ENCODE data around the gene ETS1.
A peak's percentile ranks its signal among the peaks of the same experiment; 100 is the strongest.

The ETS1 gene

DNA sequence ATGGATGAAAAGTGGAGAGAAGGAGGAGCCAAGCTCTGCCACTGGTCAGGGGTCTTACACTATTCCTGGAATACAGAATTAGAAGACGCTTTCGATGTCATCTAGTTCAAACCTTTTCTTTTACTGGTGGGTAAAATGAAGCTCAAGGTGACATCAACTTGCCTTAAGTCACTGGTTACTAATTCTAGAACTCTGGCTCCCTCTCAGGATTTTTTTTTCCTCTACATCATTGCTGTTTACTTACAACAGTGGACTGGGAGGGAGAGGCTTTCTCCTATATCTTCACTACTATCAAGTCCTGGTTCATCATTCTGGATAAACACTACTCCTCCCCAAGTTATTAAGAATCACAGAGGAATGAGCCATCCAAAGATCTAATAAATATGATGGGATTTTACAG, 82.9 kb downstream of the ETS1 start:
- DNase-seq (ENCODE audit: low spot score in 2 of 2): no peak
- in situ Hi-C loops (cut with MboI; ENCODE audit: low sequenced_read_pairs): no loop called here
- peaks cover 43% of the 10 kb centered on the region for H3K4me1 ChIP-seq
- no peaks in the 10 kb centered on the region for H3K9me3 ChIP-seq
- no peak overlapping the region for H3K4me3 ChIP-seq
- no peaks in the 10 kb centered on the region for H3K27me3 ChIP-seq (ENCODE audit: low read depth)
- H3K36me3 ChIP-seq (replicated peaks): no peaks in the 10 kb centered on the region

DNA sequence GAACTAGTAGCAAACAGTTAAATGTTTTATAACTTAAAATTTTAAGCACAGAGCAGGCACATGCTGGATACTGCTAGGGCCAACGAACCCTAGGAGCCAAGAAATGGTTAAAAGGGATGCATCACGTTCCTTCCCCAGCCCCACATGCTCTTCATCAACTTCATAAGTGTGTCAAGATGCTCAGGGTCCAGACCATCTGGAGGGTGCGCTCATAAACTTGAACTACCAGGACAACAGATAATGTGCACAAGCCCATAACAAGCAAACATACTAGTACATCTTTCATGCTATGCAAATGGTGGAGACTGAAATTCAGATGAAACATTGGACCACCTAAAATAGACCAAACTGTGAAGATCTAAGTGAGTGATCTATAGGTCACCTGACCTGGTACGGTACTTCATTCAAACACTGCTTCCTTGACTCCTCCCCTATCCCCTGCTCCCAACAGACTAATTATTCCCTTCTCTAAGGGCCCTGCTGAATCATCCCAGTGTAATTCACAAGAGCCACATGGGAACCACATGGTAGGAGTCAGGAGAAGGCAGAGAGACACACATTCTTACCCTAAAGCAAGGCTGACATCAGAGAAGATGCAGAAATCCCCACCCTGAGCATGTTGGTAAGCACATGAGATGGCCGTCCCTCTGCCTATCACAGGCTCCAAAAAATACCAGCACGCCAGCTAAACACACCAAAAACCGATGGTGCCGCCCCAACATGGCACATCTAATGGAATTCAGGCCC, 83.9 kb downstream of the ETS1 start:
- Histone ChIP-seq H3K4me1 (peaks cover 39% of the 10 kb centered on the region), H3K36me3 (replicated peaks) (no peaks in the 10 kb centered on the region), H3K9me3 (no peaks in the 10 kb centered on the region), H3K4me3 (no peak overlapping the region), H3K27me3 (ENCODE audit: low read depth) (no peaks in the 10 kb centered on the region)
- no peak for DNase-seq (ENCODE audit: low spot score in 2 of 2)
- in situ Hi-C loops (cut with MboI; ENCODE audit: low sequenced_read_pairs): no loop called here

DNA sequence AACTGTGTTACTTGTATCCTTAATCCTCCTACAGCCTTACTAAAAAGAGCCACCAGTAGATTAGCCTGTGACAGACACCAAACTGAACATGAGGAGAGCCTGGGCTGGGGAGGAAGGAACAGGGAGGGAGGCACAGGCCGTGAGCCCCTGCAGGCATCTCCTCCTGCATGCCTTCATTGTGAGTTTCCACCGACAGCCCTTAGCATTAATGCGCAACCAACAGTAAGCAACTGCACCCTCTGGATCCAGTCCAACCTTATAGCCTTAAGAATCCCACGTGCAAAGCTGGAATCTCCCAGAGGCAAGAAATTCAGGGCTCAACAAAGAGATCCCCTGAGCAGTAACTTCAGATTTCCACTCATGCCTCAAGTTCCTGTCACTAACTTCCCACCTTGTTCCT, 84.6 kb downstream of the ETS1 start:
- H3K9me3 ChIP-seq: no peaks in the 10 kb centered on the region
- no peaks in the 10 kb centered on the region for H3K36me3 ChIP-seq (replicated peaks)
- no peaks in the 10 kb centered on the region for H3K27me3 ChIP-seq (ENCODE audit: low read depth)
- H3K4me3 ChIP-seq: no peak overlapping the region
- peaks cover 32% of the 10 kb centered on the region for H3K4me1 ChIP-seq
- no peak for DNase-seq (ENCODE audit: low spot score in 2 of 2)
- in situ Hi-C loops (cut with MboI; ENCODE audit: low sequenced_read_pairs): no loop called here

DNA sequence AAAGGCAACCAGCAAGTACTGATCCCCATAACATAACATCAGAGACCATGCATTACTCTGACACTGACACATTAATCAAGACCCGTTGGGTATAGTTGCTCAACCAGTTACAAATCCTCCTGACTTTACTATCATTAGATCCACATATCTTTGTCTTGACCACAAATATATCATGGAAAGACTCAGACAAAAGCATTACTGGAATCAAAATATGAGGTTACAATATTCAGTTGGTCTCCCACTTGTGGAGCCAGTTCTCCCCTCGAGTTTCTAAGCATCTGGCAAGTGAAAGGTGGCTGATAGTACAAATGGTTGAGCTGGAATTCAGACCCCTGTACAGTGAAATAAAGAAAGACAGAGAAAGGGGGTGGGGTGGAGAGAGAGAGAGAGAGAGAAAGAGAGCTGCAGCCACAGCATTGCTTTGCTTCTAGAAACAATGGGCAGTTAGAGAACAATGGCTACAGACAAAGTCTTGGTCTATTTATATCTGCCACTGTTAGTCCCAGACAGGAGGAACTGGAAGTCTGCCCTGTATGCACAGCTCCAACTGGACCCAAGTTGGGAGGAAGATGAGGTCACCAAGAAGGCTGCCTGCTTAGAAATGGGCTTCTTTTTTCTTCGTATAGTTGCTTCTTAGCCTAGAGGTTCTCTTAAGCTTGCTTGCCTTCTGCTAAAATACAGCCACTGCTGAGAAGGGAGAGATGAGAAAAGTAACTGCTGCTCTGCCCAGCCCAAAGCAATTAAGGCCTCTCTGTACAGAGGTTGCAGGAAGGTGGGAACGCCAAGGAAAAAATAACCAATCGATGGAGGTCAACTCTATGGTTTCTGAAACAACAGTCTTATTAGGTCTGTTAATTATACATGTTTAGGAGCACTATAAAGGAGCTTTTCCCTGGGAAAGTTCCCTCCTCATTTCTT, 85.5 kb downstream of the ETS1 start:
- Histone ChIP-seq H3K27me3 (ENCODE audit: low read depth) (no peaks in the 10 kb centered on the region), H3K4me1 (peaks cover 24% of the 10 kb centered on the region), H3K9me3 (no peaks in the 10 kb centered on the region), H3K36me3 (replicated peaks) (no peaks in the 10 kb centered on the region), H3K4me3 (no peak overlapping the region)
- in situ Hi-C loops (cut with MboI; ENCODE audit: low sequenced_read_pairs): no loop called here
- DNase-seq (ENCODE audit: low spot score in 2 of 2): peak in 1 of 2 experiments; percentile 12

DNA sequence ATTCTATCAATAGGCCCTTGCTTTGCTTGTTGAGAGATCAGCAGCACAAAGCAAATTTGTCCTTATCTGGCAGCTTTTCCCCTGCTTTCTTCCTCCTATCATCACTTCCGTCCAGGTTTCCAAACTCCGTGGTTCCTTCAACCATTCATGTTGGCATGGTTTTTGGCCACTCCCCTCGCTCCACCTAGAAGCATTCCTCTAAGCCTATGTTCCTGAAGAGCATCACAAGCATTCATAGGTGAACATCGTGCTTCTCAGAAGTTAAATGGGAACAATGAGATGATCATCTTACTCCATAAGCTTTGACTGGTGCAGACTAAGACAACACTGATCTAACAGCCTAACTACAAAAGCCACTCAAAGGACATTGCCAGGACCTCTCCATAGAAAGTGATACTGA, 86.3 kb downstream of the ETS1 start:
- no peaks in the 10 kb centered on the region for H3K36me3 ChIP-seq (replicated peaks)
- no peaks in the 10 kb centered on the region for H3K9me3 ChIP-seq
- H3K27me3 ChIP-seq (ENCODE audit: low read depth): no peaks in the 10 kb centered on the region
- peaks cover 24% of the 10 kb centered on the region for H3K4me1 ChIP-seq
- no peak overlapping the region for H3K4me3 ChIP-seq
- no peak for DNase-seq (ENCODE audit: low spot score in 2 of 2)
- in situ Hi-C loops (cut with MboI; ENCODE audit: low sequenced_read_pairs): no loop called here

DNA sequence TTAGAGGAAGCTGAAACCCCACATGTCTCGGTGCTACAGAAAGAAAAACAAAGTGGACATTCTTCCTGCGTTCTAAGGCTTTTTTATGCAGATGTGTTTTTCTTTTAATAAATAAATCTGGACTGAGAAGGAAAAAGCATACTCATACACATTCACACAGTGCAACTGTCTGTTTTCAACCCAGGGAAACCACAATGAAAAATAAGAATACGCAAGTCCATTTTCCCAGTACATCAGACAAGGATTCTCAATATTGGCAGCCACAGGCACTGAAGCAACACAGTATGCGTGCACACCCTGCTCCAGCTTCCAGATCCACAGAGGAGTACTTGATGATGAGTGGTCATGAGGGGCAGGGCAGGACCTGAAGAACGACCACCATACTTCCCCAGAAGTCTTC, 86.9 kb downstream of the ETS1 start:
- Histone ChIP-seq H3K9me3 (no peaks in the 10 kb centered on the region), H3K4me1 (peaks cover 24% of the 10 kb centered on the region), H3K27me3 (ENCODE audit: low read depth) (no peaks in the 10 kb centered on the region), H3K36me3 (replicated peaks) (no peaks in the 10 kb centered on the region), H3K4me3 (no peak overlapping the region)
- DNase-seq (ENCODE audit: low spot score in 2 of 2): peak in 1 of 2 experiments; percentile 66
- in situ Hi-C loops (cut with MboI; ENCODE audit: low sequenced_read_pairs): no loop called here

DNA sequence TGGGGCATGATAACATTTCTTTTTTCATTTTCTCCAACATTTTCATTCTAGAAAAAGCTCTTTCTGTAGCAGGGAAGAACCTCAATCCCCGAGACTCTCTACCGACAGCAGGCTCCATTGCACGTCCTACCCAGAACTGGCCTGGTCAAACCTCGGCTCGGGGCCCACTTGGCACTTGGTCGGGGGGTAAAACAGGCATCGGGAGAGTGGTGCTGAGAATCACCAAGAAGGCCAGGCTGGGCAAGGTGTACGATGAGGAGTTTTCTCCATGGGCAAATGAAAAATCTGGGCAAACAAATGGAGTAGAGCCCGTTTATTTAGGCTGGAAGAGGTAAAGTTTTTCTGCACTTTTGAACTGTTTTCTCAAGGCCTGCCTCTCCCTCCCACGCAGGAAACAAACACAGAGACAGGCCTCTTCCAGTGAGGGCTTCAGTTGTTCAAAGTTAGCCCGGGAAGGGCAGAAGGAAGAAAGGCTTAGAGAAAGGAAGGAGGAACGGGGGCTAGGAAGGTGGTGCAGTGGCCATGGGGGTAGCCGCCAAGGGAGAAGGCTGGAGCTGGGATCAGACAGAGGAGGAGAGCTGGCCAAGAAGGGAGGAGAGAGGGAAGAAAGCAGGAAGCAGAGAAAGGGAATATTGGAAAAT, 87.6 kb downstream of the ETS1 start:
- Histone ChIP-seq H3K9me3 (no peaks in the 10 kb centered on the region), H3K4me1 (peaks cover 24% of the 10 kb centered on the region), H3K27me3 (ENCODE audit: low read depth) (no peaks in the 10 kb centered on the region), H3K4me3 (no peak overlapping the region), H3K36me3 (replicated peaks) (no peaks in the 10 kb centered on the region)
- DNase-seq (ENCODE audit: low spot score in 2 of 2): no peak
- in situ Hi-C loops (cut with MboI; ENCODE audit: low sequenced_read_pairs): no loop called here

DNA sequence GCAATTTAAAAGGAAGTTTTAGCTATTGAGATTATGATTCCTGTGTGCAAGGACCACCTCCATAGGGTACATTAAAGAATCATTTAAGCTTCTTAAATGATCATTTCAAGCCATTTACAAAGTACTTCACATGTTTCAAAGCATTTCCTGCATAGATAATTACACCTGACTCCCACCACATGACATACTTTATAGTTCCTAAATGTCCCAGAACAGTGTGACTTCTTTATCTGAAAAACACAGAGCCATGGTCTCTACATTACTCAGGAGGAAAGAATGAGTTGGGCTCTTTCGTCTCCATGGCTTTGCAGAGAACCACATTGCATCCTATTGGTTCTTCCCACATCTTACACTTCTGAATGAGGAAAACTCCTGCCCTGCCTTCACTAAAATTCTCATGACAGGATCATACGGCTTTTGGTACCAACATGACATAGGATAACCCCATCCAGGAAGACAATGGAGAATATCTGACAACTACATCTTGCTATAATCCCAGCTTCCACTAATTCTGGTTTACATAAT, 88.6 kb downstream of the ETS1 start:
- Histone ChIP-seq H3K27me3 (ENCODE audit: low read depth) (no peaks in the 10 kb centered on the region), H3K36me3 (replicated peaks) (no peaks in the 10 kb centered on the region), H3K4me3 (no peak overlapping the region), H3K4me1 (peaks cover 24% of the 10 kb centered on the region), H3K9me3 (no peaks in the 10 kb centered on the region)
- no peak for DNase-seq (ENCODE audit: low spot score in 2 of 2)
- in situ Hi-C loops (cut with MboI; ENCODE audit: low sequenced_read_pairs): no loop called here

DNA sequence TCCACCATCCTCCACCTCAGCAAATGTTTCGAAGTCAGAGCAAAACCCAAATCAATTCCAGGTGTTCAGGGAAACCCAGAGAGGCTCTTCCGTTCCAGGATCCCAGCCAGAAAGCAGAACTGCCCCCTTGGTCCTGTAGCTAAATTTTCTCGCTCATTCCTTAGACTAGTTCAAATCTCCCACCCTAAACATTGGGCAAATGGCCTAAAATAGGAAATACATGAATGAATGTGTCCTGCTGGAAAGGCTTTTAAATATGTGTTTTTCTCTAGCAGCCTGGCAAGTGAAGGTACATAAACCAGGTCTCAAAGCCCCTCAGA, 89.6 kb downstream of the ETS1 start:
- Histone ChIP-seq H3K27me3 (ENCODE audit: low read depth) (no peaks in the 10 kb centered on the region), H3K4me3 (no peak overlapping the region), H3K36me3 (replicated peaks) (no peaks in the 10 kb centered on the region), H3K4me1 (peaks cover 24% of the 10 kb centered on the region), H3K9me3 (no peaks in the 10 kb centered on the region)
- no peak for DNase-seq (ENCODE audit: low spot score in 2 of 2)
- in situ Hi-C loops (cut with MboI; ENCODE audit: low sequenced_read_pairs): no loop called here

DNA sequence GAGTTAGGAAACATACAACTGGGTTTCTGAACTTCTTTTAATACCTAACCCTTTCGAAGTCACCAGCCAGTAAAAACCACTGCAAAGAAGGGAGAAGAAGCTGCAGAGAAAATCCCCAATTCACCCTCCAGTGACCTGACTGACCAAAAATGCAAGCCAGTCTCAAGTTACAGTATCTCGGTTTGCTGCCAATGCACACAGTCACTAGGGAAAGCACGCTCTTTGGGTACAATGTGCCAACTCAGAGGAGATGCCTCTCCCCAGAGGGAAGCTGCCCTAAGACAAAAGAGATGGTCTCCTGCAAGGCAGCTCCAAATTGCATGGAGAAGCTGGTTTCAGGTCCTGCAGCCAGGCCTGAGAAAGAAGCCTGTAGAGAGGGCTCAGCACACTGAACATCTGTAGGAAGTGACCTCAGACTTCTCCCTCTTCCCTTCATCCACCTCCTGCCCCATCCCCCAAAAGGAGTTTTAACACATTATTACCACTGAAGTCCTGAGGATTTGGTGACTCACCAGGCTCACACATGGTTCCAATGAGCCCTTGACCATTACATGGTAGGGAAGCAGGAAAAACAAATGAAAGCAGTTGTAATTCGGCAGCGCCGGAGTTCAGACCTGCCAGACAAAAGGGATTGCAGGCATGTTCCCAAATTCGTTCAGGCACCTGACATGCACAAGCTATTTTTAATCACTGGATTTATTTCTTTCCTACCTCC, 90.1 kb downstream of the ETS1 start:
- Histone ChIP-seq H3K36me3 (replicated peaks) (no peaks in the 10 kb centered on the region), H3K4me1 (peaks cover 20% of the 10 kb centered on the region), H3K9me3 (no peaks in the 10 kb centered on the region), H3K4me3 (no peak overlapping the region), H3K27me3 (ENCODE audit: low read depth) (no peaks in the 10 kb centered on the region)
- in situ Hi-C loops (cut with MboI; ENCODE audit: low sequenced_read_pairs): no loop called here
- no peak for DNase-seq (ENCODE audit: low spot score in 2 of 2)

DNA sequence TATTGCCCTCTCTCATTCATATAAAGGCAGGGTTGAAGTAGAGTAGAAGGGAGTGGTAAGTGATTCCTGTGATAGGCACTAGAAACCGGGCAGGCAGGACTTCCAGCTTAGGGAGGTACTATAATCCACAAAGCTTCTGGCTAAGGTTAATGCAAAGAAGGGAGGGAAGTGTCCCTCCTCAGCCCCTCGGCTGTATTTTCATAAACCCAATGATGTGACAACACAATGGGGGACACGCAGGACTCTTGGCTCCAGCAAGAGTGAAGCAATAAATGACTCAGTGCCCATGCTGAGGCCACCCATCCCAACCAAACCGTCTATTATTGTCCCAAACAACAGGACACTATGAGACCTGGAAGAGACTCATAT, 90.7 kb downstream of the ETS1 start:
- Histone ChIP-seq H3K4me3 (no peak overlapping the region), H3K4me1 (peaks cover 16% of the 10 kb centered on the region), H3K36me3 (replicated peaks) (no peaks in the 10 kb centered on the region), H3K27me3 (ENCODE audit: low read depth) (no peaks in the 10 kb centered on the region), H3K9me3 (no peaks in the 10 kb centered on the region)
- in situ Hi-C loops (cut with MboI; ENCODE audit: low sequenced_read_pairs): no loop called here
- DNase-seq (ENCODE audit: low spot score in 2 of 2): no peak

DNA sequence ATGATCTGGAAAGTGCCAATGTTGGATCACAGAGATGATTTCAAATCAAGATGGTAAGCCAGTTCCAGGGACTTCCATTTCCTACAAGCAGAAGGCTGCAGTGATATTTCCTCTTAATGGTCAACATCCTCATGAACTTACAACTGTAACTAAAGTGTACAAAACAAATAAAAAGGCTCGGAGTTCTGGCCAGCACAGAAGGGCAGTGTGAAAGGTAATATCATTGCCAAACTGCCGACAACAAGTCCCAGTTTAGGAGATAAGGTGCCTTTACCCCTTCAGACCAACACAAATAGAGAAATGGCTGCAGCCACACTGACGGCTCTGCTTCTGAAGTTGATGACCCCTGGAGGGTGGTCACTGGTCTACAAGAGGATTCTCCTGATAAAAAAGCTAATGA, 91.1 kb downstream of the ETS1 start:
- no peaks in the 10 kb centered on the region for H3K27me3 ChIP-seq (ENCODE audit: low read depth)
- H3K4me1 ChIP-seq: peaks cover 12% of the 10 kb centered on the region
- no peak overlapping the region for H3K4me3 ChIP-seq
- in situ Hi-C loops (cut with MboI; ENCODE audit: low sequenced_read_pairs): no loop called here
- H3K36me3 ChIP-seq (replicated peaks): no peaks in the 10 kb centered on the region
- H3K9me3 ChIP-seq: no peaks in the 10 kb centered on the region
- DNase-seq (ENCODE audit: low spot score in 2 of 2): no peak

DNA sequence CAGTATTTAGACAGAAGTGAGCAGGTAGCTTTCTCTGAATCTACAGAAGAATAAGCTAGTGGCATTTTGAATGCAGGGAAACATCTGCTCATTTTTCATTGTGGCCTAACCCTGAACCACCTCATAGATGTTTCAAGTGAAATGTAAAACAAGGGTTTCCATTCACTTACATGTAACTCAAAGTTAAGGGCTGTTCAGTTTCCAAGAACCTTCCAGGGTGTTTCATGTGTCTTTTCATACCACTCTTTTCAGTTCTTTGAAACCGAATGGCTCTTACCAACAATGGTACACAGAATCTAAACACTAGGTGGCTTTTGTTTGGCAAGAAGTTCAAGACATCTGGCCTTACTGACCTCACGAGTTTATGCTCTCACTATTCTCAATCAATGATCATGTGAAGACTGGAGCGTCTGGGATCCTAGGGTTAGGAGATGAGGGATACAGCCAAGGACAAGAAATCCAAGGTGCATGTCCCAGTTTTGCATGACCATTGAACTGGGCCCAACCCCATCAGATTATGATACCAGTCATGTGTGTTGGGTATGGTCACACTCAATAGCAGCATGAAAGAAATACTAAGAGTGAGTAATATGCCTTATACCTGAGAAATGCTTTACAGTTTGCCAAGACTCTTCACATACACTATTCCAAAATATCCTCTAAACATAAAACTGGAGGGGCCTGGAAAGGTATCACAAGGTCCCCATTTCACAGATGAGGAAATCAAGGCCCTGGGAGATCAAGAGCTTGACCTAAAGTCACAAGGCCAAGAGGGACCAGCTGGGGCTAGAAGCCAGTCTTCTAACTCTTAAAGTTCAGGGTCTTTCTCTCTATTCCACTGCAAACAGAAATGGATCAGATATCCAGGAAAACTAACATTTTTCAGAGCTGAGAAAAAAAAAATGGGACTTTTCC, 92.7 kb downstream of the ETS1 start:
- H3K36me3 ChIP-seq (replicated peaks): no peaks in the 10 kb centered on the region
- in situ Hi-C loops (cut with MboI; ENCODE audit: low sequenced_read_pairs): no loop called here
- H3K9me3 ChIP-seq: no peaks in the 10 kb centered on the region
- DNase-seq (ENCODE audit: low spot score in 2 of 2): no peak
- H3K27me3 ChIP-seq (ENCODE audit: low read depth): no peaks in the 10 kb centered on the region
- no peaks in the 10 kb centered on the region; the same call in 1 of the 2 replicates for H3K4me1 ChIP-seq
- H3K4me3 ChIP-seq: no peak overlapping the region

Data from HAP-1 (cell line).